HS-5 (cell line): ENCODE measurements around the gene CISH.

ENCODE experiments used
- DNase-seq: peaks from one replicate; pipeline ENCODE4 v3.0.0-alpha.2; 2012; ENCODE audit warnings: low read depth

CISH gene

DNA sequence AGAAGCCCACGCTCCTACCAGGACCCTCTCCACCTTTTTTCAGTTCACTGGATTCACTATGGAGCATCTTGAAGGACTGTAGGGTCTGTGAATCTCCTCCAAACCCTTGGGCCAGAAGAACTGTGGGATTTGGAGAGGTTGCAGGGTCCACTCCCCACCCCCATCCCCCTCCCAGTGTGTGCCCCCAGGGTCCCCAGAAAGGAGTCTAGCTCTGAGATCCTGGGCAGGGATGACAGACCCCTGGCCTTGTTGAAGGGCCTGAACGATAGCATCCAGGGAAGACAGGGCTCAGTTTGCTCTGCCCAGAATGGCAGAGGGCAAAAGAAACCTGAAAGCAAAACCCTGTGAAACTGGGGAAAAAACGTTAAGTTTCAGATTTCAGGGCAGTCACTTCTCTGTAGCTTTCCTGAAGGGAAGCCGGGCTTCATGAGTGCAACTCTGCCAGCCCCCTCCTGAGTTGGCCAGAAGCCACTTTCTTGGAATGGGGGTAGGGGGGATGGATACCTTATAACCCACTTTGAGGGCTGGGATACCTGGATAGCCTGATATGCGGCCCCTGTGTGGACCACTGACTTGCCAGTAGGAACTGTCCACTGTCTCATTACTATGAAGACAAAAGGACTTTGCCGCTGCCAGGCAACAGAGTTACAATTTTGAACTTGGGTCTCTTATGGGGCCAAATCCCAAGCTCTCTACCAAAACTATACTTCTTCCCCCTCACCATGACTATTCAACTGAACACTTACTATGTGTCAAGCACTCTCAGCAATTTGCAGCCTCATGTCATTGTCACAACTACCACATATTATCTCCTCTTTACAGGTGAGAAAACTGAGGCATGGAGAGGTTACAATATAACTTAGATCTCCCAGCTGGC is 1.6 kb upstream of the CISH start:
- no peak for DNase-seq

DNA sequence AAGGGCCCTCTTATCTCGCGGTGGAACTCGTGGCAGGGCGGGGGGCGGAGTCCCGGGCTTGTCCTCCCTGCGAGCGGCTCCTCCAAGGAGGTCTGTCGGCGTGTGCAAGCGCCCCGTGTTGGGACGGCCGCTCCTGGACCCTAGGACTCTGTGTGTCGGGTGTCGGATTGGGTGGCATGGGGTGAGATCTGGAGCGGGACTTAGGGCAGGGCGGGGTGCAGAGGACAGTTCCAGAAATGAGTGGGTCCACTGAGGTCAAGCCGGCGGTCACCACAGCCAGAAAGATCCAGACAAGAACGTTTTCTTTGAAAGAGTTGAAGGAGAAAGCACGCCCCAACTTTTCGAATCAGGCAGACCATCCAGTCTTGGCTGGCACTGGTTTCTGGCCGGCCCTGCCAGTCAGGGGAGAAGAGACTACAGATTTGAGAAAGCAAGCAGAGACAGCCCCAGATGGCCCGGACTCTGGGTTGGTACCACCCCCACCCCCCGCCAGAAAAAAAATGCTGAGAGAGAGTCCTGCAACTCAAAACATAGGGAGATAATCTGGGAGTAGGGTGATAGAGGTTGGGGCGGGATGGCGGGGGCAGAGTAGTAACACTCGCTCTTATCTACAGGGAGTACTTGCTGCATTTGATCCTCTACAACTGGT is 784 bp upstream of the CISH start:
- DNase-seq: no peak

DNA sequence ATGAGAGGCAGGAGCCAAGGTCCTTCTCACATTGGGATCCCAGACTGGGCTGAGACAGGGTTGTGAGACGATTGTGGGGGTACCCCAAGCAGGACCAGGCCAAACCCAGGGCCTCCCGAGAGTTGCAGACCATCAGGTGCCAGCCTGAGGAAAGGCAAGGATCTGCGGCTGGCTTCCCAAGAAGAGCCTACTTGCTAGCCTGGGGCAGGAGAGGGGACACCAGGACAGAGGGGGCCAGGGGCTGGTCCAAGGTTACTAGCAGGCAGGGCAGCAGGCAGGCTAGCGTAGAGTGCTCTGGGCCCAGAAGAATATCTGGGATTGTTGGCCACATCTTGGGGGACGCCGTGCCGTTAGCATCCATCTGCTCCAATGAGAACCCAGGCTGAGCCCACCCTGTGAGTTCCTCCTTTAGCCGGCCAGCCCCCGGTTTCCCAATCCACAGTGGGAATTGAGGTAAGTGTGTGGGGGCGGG is 546 bp downstream of the CISH start:
- no peak for DNase-seq

DNA sequence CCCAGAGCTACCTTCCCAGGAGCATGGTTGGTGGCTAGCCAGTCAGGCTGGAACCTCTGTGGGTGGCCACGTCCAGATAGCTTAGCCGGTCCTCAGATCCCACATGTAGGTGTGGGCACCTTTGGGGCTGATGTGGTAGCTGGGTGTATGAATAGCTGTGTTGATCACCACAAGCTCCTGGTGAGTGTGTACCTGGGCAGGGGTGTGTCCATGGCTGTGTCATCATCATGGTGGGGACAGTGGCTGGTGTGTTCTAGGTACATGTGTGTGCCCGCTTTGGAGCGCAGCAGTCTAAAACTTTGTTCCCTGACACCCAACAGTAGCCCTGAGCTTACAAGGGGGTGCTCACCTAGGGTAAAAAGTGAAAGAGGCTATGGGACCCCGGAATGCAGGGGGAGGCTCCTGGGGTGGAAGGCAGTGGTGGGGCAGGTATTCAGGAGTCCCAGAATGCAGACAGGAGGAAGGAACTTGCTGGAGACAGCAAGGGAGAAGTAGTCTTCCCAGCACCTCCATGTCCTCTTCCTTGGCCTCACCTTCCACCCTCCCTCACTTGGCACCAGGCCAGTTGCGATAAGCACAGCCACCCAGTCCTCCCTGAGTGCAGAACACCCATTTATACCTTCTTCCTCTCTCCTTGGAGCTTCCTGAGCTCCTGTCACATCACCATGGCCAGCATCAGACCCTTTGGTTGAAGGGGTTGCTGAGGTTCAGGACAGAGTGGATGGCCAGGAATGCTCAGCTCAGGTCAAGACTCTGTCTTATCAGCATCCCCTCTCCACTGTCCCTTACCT is 1.2 kb downstream of the CISH start:
- no peak for DNase-seq

DNA sequence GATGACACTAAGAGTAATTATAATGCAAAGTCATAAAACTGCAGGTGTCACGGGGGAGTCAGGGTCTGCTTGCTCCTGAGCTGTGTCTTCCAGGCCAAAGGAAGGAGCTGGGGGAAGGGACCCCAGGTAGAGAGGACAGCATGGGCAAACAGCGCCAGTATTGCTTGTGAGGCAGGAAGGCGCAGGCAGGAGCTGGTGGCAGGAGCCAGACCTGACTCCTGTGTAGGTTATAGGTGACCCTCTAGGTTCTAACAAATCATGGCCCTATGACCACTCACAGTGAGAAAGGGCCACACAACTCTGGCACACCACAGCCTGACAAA is 1.9 kb downstream of the CISH start:
- DNase-seq: no peak

DNA sequence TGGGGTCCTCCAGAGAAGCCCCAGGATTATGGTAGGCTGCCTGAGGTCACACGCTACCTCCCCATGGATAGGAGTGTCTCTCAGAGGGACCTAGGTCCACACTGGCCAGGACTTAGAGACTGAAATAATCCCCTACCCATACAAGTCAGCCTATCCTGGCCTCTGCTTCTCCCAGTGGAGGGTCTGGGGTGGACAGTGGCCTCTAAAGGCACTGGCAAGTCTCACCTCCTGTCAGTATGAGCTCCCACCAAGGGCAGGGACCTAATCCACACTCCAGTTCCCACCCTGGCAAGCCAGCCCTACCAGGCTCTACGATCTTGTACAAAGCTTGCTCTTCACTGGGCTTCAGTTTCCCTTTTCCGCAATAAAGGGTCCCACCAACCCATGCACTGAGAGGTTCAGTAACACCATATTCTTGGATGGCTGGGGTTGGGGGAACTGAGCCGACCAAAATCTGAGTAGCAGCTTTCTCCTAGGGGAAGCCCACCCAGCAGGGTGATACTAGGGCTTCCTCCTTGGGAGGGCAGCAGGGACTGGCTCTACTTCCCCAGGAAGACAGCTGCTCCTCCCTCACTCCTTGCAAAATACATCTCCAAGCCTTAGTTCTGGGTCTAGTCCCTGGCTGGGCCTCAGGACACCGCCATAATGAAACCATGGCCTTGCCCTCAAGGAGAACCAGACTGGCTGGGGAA is 2.4 kb downstream of the CISH start:
- no peak for DNase-seq

DNA sequence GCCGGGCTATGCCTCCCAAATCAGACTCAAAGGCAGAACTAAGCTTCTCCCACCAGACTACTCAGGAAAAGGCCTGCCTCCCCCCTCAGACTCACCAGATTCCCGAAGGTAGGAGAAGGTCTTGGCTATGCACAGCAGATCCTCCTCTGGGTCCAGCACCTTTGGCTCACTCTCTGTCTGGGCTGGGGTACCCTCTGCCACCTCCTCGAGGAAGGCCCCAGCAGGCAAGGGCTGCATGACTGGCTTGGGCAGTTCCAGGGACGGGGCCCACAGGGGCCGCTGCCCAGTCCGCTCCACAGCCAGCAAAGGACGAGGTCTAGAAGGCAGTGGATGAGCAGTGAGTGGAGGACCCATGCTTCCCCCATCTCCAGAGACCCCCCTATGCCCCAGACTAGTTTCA is 3.3 kb downstream of the CISH start:
- DNase-seq: no peak

DNA sequence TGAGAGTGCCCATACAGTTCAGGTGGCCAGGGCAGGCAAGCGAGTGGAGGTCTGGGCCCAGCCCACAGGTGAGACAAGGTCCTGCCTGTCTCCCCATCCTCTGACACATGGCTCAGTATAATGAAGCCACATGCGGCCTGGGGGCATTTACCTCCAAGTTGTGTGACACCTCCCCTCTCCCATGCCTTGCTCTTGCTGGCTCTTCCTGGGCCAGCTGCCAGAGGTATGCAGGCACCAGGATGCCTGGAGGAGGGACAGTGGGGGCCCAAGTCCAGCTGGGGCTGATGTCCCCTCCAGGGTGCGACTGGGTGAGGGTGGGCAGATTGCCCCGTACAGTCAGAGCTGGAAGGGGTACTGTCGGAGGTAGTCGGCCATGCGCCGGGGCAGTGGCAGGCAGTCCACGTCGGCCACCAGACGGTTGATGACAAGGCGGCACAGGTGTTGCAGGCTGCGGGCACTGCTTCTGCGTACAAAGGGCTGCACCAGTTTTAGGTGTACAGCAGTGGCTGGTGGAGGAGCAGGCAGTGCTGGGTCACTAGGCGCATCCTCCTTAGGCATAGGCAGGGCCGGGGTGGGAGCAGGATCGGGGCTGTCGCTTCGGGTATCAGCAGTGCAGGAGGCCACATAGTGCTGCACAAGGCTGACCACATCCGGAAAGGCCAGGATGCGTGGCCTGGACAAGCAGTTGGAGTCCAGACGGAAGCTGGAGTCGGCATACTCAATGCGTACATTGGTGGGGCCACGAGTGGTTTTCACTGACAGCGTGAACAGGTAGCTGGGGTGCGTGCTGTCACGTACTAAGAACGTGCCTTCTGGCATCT is 4.1 kb downstream of the CISH start:
- no peak for DNase-seq

DNA sequence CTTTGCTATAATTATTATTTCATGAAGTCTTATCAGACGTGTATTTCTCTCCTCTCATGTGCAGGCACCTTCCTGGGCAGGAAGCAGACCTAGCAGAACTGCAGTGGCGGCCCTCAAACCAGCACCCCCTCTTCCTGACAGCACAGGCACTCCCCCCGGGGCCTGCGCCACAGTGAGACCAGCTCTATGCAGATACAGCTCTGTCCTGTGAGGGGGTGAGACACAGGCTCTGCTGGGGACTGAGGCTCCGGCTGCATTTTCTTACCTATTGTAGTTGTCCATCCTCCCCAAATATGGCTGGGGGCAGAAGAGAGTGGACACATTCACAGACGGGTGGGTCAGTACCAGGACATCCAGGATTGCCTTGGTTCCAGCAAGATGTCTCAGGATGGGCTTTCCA is 5.0 kb downstream of the CISH start:
- no peak for DNase-seq

DNA sequence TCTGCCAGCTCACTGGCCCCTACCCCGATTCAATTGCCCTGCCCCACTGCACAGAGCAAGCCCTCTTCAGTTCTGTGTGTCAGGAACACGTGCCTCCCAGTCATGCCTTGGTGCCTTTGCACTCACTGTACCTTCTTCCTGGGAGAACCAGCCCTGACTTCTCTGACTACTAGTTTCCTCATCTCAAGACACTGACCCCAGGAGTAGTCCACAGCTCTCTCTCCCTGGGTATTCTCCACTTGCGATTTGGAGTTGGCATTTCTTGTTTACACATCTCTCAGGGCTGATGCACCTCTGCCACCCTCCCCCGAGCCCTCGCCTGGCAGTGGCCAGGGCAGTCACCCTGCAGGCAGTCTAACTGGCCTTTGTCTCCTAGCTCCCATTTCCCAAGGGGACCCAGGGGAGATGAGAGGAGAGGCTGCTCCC is 5.7 kb downstream of the CISH start:
- DNase-seq: no peak

DNA sequence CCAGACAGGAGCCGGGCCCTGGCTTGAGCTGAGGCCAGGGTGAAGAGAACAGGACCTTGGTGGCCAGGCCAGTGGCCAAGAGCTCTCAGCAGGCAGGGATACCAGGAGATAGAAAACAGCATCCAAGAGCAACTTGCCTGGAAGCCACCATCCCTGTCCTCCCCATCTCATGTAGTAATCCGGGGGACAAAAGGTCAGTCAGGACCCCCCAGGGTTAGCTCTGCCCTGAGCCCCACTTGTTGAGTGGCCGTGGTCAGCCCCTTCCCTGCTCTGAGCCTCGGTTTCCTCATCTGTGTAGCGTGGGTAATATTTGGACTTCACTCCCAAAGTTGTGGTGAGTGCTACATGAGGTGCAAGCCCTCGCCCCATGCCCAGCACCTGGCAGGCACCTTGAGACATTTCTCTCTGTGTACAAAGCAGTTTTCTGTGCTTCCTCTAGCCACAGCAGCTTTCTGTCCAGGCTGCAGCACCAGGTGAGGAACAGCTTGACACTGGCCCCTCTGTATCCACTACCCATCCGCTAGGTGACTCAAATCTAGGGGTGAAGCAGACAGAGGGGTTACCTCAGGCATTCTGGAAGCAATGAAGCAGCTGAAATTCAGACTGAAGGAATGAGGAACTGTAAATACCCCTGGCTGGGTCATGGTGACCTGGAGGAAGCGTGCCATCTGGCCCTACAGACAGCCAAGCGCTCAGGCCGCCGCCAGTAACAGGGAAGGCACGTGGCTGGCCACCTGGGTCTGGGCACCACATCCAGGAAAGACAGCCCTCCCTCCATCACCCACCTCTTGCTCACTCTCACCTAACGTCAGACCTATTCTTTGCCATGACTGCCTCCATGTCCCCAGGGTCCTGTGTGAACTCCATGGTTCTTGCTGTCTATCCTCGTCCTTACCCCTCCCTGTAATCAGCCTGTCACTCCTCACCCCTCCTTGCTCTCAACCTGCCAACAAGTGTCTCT is 6.7 kb downstream of the CISH start:
- DNase-seq: no peak

DNA sequence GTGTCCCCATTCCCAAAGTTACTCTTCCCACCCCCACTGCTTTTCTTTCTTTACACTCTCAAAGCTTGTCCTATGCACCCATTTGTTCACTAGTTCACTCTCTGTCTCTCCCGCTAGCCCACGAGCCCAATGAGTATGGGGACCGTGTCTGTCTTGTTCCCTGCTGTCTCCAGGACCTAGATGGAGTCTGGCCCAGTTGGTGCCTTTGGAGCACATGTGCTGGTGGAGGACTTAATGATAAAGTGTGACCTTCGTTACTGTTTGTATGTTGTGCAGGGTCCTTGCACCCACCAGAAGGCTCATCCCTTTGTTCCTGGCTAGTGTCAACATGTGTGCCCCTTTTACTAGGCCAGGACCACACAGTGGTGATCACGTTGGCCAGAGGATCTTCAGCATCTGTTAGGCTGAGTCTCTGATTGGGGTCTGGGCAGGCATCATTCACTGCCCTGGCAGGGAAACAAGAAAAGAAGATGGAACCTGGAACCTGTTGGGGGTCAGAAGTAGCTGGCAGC is 7.4 kb downstream of the CISH start:
- DNase-seq: no peak

DNA sequence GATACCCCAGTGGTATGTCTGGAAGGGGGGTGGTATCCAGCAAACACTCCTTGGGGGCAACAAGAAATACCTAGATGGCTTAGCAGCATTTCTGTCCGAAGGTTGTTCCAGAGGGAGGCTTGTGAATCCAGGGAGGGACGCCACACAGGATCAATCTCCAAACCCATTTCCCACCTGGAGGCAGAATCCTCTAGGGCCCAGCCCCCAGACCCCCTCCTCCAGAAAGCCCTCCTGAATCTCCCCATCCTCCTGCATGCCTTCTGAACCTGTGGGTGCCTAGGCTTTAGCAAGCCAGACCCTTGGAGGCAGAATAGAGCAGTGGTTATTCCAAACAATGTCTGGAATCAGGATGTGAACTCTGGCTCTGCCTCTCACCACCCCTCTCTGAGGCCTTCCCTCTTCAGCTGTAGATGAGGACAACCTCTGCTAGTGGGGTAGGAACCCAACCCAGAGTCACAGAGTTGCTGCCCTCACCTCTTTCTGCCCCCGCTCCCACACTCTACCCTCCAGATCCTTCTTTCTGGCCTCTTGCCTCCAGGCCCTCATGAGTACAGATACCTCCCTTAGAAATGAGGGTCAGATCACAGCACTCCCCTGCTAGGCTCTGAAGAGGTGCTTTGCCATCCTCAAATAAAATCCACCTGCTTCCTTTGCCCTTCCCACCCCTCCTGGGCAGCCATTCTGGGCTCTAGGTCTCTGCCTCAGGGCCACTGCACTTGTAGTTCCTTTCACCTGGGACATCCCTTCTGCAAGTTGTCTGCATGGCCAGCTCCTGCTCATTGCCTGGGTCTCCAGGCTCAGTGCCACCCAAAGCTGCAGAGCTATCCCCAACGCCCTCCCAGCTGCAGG is 8.1 kb downstream of the CISH start:
- no peak for DNase-seq

DNA sequence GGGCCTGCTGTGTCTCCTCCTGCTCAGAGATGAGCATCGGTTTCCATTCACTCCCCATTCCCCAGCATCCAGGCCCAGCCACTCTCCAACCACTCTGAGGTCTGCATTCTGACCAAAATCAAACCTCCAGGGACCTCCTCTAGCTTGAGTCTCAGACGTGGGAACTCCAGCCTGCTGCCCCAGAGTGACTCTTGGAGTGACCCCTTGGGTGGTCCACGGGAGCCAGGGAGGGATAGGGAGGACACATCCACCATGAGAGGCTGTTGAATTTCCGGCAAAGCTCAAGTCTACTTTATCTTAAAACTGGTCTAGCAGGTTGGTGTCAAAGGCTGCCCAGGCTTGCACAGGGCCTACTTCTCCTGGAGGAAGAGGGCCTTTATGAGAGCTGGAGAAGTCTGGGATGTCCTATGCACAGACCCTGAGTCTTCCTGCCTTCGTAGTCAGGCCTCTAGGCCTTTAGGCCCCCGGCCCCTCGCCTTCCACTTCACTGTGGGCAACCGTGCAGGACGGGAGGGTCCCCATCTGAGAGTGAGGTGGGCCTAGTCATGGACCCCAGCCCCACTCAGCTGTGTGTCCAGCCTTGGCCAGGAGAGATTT is 8.9 kb downstream of the CISH start:
- no peak for DNase-seq

DNA sequence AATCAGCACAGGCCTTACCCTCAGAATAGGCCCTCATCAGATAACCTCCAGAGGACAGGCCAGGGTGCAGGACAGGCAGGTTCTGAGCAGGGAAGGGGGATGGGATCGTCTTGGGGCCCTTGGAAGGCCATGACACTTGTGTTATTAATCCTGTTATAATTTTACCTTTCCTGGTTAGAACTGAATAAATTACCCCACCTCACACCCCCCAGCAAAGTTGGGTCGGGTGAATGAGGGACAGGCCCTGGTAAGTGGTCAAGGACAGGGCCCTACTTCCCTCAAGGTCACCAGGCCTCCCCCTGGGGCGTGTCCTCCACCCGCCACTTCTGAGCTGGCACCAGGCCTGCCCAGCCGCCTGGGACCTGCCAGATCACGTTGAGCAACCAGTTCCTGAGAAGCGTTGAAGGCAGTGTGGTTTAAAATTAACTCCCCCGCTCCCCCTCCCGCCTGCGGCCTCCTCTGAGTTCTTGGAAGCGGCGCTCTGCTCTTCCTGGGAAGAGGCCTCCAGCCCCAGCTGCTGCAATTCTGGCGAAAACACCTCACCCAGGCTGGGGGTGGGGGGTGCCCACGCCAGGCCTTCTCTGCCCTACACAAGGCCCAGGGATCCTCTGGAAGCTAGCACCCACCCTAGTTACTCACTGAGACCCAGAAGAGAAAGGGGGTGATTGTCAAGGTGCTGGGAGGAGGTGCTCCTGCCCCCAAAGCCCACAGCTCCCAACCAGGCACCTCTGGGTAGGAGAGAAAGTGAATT is 10.6 kb downstream of the CISH start:
- peak; percentile 64 for DNase-seq

DNA sequence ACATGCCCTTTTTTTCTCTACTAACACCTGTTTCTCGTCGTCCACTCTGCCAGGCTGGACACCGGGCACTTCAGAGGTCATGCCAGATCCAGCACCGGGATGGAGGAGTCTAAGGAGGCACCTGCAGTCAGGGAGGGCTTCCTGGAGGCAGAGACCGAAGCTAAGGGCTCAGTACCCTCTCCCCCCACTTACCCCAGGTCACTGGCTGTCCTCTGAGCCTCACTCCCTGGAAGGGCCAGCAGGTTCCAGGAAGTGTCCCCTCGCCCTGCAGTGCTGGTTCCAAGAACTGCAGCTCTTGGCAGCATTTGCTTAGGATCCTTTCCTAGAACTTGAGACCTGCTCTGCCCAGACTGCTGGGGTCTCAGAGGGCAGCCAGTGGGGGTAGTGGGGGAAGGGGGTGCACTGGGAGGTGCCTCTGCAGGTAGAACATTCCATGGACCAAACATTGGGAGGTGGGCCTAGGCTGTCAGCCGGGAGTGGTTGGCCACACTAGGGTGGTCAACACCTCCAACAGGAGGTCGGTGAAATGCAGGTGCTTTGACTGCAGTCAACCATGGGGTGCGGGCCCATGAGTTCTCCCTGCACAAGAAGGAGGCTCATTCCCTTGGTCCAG is 11.3 kb downstream of the CISH start:
- no peak for DNase-seq

DNA sequence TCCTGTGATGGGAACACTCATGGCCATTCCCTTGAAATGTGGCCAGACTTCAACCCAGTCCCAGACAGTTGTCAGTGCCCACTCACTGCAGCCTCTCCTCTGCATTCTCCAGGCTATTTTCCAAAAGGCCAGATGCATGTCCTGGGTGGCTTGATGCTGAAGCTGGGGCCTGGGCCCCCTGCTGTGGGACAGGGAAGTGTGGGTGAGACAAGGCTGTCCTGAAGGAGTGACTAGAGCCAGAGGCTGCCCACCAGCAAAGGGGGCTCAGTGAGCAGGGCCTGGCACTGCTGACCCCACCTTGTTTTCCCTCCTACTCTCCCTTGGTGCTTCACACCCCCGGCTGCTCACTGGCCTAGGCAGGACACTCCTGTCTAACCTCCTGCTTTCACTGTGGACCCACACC is 11.9 kb downstream of the CISH start:
- no peak for DNase-seq
